ENCODE measurements around the gene SLC25A5.
"Not testable (repeated sequence)": the region's sequence is repeated elsewhere in the genome, so short reads cannot be mapped to it uniquely, and the experiment has no call there.

DNA sequence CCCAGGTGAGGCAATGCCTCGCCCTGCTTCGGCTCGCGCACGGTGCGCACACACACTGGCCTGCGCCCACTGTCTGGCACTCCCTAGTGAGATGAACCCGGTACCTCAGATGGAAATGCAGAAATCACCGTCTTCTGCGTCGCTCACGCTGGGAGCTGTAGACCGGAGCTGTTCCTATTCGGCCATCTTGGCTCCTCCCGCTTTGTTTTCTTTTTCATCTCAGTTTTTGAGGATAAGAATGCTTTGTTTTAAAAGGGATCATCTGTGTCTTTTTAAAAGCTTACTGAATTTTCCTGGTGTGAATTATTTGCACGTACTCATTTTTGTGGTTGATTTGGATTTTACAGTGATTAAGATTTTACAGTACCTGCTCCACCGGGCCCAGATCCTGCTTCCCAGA lies 26.9 kb upstream of the SLC25A5 start:
- TF ChIP-seq, protein P1, sequence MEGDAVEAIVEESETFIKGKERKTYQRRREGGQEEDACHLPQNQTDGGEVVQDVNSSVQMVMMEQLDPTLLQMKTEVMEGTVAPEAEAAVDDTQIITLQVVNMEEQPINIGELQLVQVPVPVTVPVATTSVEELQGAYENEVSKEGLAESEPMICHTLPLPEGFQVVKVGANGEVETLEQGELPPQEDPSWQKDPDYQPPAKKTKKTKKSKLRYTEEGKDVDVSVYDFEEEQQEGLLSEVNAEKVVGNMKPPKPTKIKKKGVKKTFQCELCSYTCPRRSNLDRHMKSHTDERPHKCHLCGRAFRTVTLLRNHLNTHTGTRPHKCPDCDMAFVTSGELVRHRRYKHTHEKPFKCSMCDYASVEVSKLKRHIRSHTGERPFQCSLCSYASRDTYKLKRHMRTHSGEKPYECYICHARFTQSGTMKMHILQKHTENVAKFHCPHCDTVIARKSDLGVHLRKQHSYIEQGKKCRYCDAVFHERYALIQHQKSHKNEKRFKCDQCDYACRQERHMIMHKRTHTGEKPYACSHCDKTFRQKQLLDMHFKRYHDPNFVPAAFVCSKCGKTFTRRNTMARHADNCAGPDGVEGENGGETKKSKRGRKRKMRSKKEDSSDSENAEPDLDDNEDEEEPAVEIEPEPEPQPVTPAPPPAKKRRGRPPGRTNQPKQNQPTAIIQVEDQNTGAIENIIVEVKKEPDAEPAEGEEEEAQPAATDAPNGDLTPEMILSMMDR (IDR thresholded peaks at IDR 0.05) = not testable (repeated sequence)
- not testable (repeated sequence) for TF ChIP-seq POLR2A (IDR thresholded peaks at IDR 0.05)

Data from lower leg skin (tissue), 3 donors.